ENCODE results near the gene ANGPTL4. TPM values are rescaled to one million over a fixed set of nuclear protein-coding genes. Genes with fewer than 3 reads are reported as not detected.

The ANGPTL4 gene
- total RNA-seq, 1 experiment from 2014 or later = 0.59 TPM

Other genes with a start within 250 kb of the ANGPTL4 start
- 0.02 TPM in 1 of 2 replicates, not detected in the other for gene FBN3, start 214.6 kb upstream of the ANGPTL4 start, total RNA-seq (2014; rRNA removed; shearing (Covaris generic))
- gene CERS4, start 154.8 kb upstream of the ANGPTL4 start, total RNA-seq (2014; rRNA removed; shearing (Covaris generic)) = 9.3 and 9.9 TPM in 2 replicates
- gene CD320, start 55.8 kb upstream of the ANGPTL4 start, total RNA-seq (2014; rRNA removed; shearing (Covaris generic)) = 44.2 and 49.4 TPM in 2 replicates
- gene NDUFA7, start 42.8 kb upstream of the ANGPTL4 start, total RNA-seq (2014; rRNA removed; shearing (Covaris generic)) = 25.6 and 40.7 TPM in 2 replicates
- 651 and 901 TPM in 2 replicates for gene RPS28, start 42.7 kb upstream of the ANGPTL4 start, total RNA-seq (2014; rRNA removed; shearing (Covaris generic))
- gene KANK3, start 20.9 kb upstream of the ANGPTL4 start, total RNA-seq (2014; rRNA removed; shearing (Covaris generic)) = 0.04 TPM in 1 of 2 replicates, not detected in the other
- gene RAB11B, start 26.2 kb downstream of the ANGPTL4 start, total RNA-seq (2014; rRNA removed; shearing (Covaris generic)) = 15.9 and 17.7 TPM in 2 replicates
- gene MARCHF2, start 49.1 kb downstream of the ANGPTL4 start, total RNA-seq (2014; rRNA removed; shearing (Covaris generic)) = 0.55 and 2.8 TPM in 2 replicates
- 191 and 195 TPM in 2 replicates for gene HNRNPM, start 80.8 kb downstream of the ANGPTL4 start, total RNA-seq (2014; rRNA removed; shearing (Covaris generic))
- not detected in 2 replicates for gene PRAM1, start 138.5 kb downstream of the ANGPTL4 start, total RNA-seq (2014; rRNA removed; shearing (Covaris generic))
- gene ZNF414, start 150.0 kb downstream of the ANGPTL4 start, total RNA-seq (2014; rRNA removed; shearing (Covaris generic)) = 3.1 and 4.7 TPM in 2 replicates
- gene MYO1F, start 213.3 kb downstream of the ANGPTL4 start, total RNA-seq (2014; rRNA removed; shearing (Covaris generic)) = 0.04 TPM in 1 of 2 replicates, not detected in the other
- not detected in 2 replicates for gene ADAMTS10, start 246.6 kb downstream of the ANGPTL4 start, total RNA-seq (2014; rRNA removed; shearing (Covaris generic))